IPS-18c (cell line): ENCODE measurements around the gene MED12L.

Experiments
- H3K4me3 ChIP-seq: 2 replicates; pipeline ENCODE4 v1.7.0; 2013; ENCODE audit warnings: low read depth, mild to moderate bottlenecking, low read length, moderate library complexity; ENCODE audit not compliant: insufficient read depth
- H3K9me3 ChIP-seq: one replicate; pipeline ENCODE4 v1.6.1; 2013; ENCODE audit warnings: mild to moderate bottlenecking, low read length, moderate library complexity; ENCODE audit not compliant: control insufficient read depth, insufficient read depth

The MED12L gene

DNA sequence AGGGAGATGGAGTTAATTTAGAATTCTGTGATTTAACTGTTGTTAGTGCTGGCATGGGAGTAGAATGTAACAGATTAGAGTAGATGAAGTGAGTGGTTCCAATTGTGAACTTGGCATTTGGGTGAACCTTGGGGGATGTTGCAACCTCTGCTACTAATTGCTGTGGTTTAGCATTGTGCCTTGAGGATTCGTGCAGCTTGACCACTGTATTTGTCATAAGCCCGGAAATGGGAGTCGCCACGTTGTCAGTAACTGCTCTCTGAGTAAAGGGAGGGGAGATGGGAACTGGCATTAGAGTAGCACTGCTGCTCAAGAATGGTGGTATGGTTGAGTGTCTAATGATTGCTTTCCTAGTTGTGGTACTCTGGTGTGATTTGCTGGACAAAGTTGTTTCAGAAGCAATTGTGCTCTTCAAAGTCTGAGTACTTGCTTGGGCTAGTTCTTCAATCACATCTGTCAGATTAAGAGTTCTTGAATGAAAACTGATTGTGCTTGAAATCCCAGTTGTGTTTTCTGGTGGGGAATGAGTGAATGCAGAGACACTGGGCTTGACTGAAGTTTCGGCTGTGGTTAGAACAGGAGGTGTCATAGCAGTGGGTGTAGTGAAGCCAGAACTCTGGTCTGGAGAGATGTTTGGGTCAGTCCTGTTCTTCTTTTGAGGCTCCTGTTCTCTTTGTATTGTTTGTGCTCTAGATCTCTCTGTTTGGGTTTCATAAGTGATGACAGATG, 360.0 kb downstream of the MED12L start:
- Histone ChIP-seq H3K4me3 (no peak overlapping the region), H3K9me3 (no peaks in the 10 kb centered on the region)

DNA sequence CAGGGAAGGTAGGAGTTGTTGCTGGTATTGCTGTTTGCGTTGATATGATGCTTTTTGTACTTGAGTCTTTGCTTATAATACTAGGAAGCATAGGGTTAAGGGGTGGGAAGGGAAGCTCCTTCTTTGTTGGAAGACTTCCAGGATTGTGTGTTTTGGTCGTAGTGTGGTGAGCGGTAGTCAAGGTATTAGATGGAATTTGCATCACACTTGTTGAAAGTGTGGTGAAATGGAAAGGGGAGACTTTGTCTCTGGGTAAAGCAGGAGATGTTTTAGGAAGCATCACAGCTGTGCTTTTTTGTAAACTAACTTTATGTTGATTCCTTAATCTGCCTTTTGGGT, 360.5 kb downstream of the MED12L start:
- no peaks in the 10 kb centered on the region for H3K9me3 ChIP-seq

DNA sequence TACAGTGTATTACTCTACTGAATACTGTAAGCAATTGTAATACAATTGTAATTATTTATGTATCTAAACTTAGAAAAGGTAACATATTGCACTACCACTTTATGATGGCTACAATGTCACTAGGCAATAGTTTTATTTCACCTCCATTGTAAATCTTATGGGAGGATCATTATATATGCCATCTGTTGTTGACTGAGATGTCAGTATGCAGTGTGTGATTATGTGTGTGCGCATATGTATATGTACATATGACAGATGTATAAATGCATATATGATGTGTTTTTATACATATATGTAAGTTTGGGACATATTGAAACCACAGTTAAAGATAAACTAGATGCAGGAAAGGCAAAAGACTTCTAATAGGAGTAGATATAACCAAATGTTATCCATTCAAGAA, 366.9 kb downstream of the MED12L start:
- Histone ChIP-seq H3K4me3 (no peak overlapping the region), H3K9me3 (peaks cover 2% of the 10 kb centered on the region)

More for the DNA sequence above, 360.5 kb downstream of the MED12L start:
- no peak overlapping the region for H3K4me3 ChIP-seq

DNA sequence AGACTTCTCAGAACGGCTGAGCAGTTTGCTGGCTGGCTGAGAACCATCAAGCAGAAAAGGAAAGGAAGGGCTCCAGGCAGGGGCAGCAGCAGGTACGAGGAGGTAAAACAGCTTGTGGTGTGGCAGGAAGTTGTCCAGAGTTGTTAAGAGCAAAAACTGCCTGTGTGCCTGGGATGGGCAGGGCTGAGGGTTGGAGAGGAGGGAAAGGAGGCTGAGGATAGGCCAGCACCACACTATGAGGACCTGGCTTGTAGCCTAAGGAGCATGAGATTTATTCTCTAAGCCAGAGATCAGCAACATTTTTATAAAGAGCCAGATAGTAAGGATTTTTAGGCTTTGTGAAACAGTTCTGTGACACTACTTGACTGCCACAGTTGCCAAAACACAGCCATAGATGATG, 367.4 kb downstream of the MED12L start:
- no peak overlapping the region for H3K4me3 ChIP-seq
- peaks cover 2% of the 10 kb centered on the region for H3K9me3 ChIP-seq

DNA sequence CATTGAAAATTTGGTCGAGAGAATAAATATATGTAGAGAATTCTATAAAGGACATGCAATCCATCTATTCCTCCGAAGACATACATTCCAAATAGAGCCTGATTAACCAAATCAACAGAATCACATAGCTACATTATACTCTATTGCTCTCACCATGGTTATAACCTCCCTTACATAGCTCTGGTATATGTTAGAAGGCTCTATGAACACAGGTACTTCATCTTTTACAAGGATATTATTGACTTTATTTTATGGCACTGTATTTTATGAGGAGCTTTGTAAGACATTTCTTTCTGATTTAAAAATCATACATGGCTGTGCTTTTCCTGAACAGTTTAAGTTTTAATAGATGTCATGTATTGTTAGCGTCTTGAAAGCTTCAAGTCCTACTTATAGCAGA, 370.6 kb downstream of the MED12L start:
- Histone ChIP-seq H3K4me3 (no peak overlapping the region), H3K9me3 (peaks cover 2% of the 10 kb centered on the region)

DNA sequence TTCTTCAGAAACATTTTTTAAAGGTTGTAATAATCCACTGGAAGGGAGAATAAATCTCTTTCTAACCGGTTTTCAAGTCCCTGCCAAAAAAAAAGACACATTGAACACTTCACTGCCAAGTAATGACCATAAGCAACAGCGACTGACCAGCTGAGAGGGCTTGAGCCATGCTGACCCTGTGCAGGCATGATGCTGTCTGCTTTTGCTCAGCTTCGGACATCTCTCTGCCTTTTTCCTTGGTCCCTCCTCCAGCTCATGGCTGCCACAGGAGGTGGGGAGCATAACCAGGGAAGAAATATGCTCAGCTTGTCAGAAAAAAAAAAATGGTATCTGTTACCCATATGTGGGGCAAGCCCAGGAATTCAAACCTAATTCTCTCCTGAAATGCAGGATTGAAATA, 373.9 kb downstream of the MED12L start:
- Histone ChIP-seq H3K9me3 (no peaks in the 10 kb centered on the region), H3K4me3 (no peak overlapping the region)

DNA sequence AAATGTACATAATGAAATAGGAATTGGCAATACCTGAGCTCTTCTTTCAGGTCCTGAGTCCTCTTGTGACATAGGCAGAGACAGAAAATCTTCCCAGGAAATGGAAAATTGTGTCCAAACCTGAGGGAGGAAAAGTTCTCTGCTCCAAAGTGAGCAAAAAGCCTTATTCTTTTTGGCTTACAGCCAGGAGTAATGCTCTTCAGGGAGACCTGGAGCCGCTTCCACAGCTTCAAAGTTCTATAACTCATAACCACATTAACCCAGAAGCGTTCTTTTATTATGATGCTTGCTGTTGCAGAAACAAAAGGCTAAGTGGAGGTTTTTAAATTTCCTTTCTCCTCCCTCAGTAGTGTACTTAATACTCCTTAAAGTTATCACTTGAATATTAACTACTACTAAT, 374.8 kb downstream of the MED12L start:
- H3K9me3 ChIP-seq, result no peaks in the 10 kb centered on the region
- no peak overlapping the region; the same call in none of the 2 replicates for H3K4me3 ChIP-seq

DNA sequence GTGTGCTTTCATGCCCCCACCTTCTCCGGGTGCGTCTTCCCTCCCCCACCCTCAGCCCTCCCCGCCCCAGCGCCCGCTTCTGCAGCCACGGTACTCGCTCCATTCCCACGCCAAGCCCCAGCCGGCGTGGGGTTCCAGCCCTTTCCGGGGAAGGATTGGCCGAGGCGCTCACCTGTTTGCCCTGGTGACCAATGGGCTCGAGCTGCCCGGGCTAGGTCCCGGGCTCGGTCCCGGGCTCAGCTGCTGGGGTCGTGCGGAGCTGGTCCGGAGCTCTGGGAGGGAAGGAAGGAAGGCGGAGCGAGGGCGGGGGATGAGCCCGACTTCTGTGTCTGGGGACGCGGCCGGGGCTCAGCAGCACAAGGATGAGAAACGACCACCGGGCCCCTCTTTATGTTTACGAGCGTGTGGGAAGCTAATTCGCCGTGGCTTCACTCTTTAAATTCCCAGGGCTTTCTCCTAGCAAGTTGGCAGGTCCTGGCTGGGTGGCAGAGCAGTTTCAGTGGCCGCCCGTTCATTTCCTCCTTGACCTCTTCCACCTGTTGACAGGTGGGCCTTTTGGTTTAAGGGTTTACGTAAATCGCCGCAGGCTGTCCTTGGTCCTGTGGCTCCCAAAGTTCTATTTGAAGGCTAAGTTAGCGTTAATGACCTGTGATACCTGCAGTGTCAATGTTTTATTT, 375.4 kb downstream of the MED12L start, which contains the start of gene IGSF10:
Gene IGSF10 (minus strand): TSS at position 288 of the 677 bp plus-strand sequence. CDS start 2,352 bp downstream, outside the sequence.
- H3K4me3 ChIP-seq, result peak within 1 kb of the TSS; percentile 62
- H3K9me3 ChIP-seq, result no peaks in the 10 kb centered on the region

DNA sequence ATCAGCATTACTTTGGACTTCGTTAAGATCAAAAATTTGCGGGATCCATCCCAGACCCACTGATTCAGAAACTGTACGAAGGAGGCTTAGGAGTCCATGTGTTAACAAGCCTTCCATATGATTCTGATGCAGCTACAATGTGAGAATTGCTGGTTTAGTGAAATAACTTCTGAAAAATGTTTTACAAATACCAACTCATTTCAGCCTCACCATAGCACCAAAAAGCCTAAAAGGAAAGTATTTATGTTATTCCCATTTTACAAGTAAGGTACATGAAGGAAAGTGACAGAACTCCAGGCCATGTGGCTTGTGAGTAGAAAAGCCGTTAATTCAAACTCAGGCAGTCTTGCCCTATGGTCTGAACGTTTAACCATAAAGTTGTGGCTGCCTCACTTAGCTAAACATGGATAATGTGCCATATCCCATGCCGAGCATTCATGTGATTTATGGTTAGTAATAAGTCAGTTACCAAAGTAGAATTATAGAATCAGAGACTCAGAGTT, 376.9 kb downstream of the MED12L start:
- H3K9me3 ChIP-seq, result no peaks in the 10 kb centered on the region

DNA sequence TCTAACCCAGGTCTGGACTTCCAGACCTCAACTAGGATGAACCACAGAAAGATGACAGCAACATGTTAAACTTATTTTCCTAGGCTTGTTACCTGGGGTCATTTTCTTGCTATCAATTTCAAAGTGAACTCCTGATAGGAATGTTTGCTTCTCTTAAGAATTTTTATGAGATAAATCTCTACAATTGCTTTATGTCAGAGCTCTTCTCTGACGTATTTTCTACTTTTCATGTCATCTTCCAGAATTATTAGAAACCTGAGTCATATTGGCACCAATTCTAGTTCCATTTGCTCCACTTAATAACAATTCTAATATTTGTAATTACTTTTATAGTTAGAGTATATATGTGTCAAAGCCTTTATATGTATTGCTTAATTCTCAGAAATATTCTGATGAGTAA, 377.5 kb downstream of the MED12L start:
- H3K9me3 ChIP-seq, result no peaks in the 10 kb centered on the region

More for the DNA sequence above, 376.9 kb downstream of the MED12L start:
- no peak overlapping the region for H3K4me3 ChIP-seq

DNA sequence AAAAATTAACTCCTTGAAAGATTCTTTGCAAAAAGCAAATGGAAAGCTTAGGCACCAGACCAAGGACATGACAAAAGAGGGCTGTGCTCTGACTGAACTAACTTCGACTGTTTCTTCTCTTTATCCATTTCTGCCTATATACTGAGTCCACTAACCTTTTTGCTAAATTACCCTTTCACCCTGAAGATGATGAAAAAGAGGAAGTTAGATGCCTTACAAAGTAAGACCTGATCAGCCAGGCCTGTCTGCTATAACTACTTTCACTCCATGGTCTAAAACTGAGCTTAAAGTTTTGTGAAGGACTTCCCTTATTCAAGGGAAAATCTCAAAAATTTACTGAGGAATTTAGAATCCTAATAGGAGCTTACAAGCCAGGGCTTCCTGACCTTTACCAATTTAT, 381.6 kb downstream of the MED12L start:
- no peaks in the 10 kb centered on the region for H3K9me3 ChIP-seq
- H3K4me3 ChIP-seq, result no peak overlapping the region

More for the DNA sequence above, 377.5 kb downstream of the MED12L start:
- H3K4me3 ChIP-seq, result no peak overlapping the region

DNA sequence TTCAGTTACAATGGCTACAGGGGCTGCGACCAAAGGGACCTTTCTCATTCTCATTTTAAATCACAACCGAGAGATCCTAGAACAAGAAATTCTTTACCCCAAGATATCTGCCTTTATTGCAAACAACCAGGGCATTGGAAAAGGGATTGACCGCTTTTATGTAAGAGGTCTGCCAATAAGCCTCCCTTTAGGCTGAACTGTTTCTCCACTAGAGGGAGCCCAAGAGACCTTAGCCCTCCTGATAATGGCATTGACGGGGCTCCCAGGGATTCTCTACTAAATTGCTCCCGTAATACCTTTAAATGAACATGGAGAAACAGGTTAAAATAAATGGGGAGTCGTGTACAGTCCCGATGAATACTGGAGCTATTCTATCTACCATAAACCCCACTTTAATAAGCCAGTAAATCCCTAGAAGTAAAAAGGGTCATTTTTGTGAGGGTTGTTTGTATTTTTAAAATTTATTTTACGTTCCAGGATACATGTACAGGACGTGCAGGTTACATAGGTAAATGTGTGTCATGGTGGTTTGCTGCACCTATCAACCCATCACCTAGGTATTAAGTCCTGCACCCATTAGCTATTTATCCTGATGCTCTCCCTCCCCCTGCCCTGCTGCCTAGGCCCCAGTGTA, 382.9 kb downstream of the MED12L start:
- Histone ChIP-seq H3K9me3 (no peaks in the 10 kb centered on the region), H3K4me3 (no peak overlapping the region)

DNA sequence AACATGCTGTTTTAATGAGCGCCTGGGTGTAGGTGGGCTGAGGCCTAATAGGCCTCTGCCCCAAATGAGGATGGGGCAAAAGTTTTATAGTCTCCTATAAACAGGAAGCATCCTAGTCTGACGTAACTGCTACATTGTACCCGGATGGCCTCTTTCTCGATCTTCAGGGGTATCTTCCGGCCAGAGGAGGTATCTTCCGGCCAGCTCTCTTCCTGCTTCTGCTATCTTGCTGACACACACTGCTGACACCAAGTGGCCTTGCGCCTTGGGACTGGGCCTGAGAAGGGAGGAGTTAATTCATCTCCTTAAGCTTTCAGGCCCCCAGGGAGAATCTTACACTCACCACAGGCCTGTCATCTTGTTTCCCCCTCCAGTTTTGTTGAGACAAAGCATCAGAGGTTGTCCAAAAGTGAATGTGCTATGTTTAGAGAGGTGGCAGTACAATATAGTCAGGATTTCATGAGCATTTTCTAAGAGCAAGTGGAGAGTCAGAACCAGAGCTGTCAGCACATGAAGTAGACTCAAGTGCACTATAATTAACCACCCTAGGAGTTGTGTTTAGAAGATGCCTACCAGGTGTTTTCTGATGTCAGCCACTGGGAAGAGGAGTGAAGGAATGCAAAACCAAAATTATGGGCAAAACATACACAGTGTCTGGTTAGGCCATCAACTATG, 391.0 kb downstream of the MED12L start:
- H3K9me3 ChIP-seq, result no peaks in the 10 kb centered on the region

DNA sequence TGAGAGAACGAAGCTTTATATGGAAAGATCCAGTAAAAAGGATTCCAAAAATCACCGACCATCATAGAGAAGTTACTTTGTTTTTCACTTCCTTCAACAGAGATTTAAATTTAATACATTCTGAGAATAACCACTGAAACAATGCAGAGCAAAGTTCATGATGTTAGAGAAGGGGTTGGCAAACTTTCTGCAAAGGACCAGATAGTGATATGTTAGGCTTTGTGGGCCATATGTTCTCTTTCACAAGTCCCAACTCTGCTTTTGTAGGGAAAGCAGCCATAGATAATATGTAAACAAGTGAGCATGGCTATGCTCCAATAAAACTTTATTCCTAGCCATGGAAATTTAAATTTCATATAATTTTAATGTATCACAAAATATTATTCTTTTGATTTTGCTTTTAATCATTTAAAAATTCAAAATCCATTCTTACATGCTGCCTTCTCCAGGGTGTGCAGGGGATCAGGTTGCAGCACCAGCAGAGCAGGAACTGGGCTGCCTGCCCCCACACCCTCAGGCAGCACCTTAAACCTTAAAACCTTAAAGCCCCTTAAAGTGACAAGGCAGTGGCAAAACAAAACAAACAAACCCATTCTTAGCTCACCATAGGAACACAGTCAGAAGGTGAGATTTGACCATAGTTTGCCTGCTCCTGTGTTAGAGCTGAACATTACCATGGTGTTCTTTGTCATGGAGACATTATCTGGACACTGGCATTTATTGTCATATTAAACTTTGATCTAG, 392.3 kb downstream of the MED12L start:
- Histone ChIP-seq H3K9me3 (no peaks in the 10 kb centered on the region), H3K4me3 (no peak overlapping the region)

More for the DNA sequence above, 391.0 kb downstream of the MED12L start:
- no peak overlapping the region for H3K4me3 ChIP-seq

DNA sequence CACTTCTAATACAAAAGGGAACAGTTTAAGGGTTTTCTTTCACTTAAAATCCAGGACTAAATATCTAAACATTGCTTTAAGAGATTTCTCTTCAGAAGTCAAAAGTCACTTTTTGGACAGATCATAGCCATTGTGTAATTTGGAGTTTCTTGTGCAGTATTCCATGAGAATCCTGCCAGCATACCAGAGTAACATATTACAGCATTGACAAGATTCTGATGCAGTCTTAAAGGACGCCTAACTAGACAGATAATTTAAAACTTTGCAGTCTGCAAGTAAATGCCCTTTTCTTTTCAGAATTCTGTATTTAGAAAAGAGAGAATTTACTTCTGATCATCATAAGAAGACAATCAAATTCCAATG, 392.9 kb downstream of the MED12L start:
- H3K9me3 ChIP-seq, result no peaks in the 10 kb centered on the region
- H3K4me3 ChIP-seq, result no peak overlapping the region

DNA sequence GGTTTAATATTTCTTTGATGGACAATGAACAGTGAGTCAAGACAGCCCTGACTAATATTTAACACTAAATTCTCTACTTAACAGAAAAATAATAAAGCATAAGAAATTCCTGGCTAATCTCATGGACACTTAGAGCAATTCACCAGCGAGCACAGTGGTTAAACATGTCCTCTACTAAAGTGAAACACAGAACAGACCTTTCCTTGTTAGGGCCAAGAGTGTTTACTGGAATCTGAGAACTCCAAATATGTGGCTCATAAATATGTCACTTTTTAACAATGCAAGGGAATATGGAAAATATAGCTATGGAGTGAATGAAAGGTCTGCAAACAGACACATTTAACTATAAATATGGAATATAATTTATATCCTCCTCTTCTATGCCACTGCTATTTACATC, 394.0 kb downstream of the MED12L start:
- Histone ChIP-seq H3K4me3 (no peak overlapping the region), H3K9me3 (no peaks in the 10 kb centered on the region)

DNA sequence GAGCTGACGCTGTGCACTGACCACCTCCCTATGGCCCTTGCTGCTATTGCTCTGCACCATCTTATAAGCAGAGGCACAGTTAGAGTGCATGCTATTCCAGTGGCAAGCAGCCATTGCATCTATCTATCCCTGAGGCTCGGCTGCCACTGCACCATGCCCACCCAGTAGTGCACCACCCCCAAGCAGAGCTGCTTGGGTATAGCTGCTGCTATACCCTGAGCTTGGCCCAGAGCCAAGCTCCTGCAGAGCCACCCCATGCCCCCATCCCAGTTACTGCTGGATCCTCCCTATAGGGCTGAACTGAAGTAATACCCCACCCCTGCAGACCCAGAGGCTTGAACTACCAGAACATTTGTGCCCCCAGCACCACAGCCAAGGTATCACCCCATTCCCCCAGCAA, 395.0 kb downstream of the MED12L start:
- H3K4me3 ChIP-seq, result no peak overlapping the region
- no peaks in the 10 kb centered on the region for H3K9me3 ChIP-seq
